ENCODE results near the gene RHBDF2.
"Not testable (repeated sequence)": the region's sequence is repeated elsewhere in the genome, so short reads cannot be mapped to it uniquely, and the experiment has no call there.

- TF ChIP-seq CTCF (conservative IDR thresholded peaks at IDR 0.05; ENCODE audit: low read depth, low read length); EZH2phosphoT487 (IDR thresholded peaks at IDR 0.05; ENCODE audit: borderline replicate concordance, low read length): not testable (repeated sequence)
These were observed 32.6 kb upstream of the RHBDF2 start for GRCh38 chr17:76533640-76534359.
